ENCODE data around the gene CNDP1.
"Not testable (repeated sequence)": the region's sequence is repeated elsewhere in the genome, so short reads cannot be mapped to it uniquely, and the experiment has no call there.

Gene CNDP1

DNA sequence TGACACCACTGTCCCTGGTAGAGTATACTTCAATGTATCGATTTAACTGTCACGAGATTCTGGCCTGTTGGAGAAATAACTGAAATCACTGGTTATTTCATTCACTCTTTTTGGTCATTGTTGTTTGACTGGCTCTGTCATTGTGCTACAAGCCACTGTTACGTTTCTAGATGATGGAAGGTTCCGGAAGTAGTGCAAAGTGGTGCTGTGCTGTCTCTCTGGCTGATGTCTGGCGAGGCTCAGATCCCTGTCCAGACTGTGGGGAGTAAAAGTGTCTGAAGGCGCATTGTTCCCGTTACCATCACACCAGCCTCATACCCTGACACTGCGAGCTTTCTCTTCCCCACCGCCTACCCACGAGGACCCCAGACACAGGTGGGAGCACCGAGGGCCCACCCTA lies 11.7 kb downstream of the CNDP1 start:
- H3K27ac Mint-ChIP-seq: no peak overlapping the region
- H3K27me3 Mint-ChIP-seq: no peaks in the 10 kb centered on the region
- H3K4me3 Mint-ChIP-seq: no peak overlapping the region

DNA sequence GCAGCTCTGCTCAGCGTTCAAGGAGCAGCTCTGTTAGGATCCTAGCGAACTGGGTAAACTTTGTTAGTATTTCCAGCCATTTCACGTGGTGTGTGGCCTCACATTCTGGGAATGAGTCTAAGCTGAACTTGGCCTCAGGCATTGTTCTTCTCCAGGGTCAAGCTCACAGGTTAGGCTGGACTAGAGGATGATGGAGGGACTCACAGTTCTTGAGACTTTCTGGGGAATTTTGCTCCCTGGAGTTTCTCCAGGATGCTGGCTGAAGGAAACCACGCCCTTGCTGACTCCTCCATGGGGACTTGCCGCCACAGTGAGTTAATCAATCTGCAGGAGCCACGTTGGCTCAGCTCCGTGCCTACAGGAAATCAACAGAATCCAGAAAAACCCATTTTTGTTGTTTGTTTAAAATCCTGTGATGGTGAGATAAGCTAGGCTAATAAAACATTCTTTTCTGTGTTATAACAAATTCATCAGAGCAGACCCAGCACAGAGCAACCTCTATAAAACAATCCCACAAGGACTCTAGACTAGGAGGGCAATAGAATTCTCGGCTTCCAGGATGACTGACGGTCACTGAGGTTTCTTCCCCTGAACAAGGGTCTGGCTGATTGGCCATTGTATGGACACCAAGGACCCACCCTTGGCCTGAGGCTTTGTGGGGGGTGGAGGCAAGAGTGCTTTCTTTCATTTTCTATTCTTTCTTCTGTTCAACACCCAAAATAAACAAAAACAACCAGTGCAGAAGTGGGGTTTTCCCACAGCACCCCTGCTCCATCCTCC lies 12.6 kb downstream of the CNDP1 start:
- Mint-ChIP-seq H3K4me1 (no peaks in the 10 kb centered on the region), H3K36me3 (no peaks in the 10 kb centered on the region), H3K4me3 (no peak overlapping the region), H3K27ac (no peak overlapping the region), H3K9me3 (no peaks in the 10 kb centered on the region), H3K27me3 (no peaks in the 10 kb centered on the region)

More for the DNA sequence above, 11.7 kb downstream of the CNDP1 start:
- H3K9me3 Mint-ChIP-seq: no peaks in the 10 kb centered on the region
- H3K36me3 Mint-ChIP-seq: no peaks in the 10 kb centered on the region
- no peaks in the 10 kb centered on the region for H3K4me1 Mint-ChIP-seq

DNA sequence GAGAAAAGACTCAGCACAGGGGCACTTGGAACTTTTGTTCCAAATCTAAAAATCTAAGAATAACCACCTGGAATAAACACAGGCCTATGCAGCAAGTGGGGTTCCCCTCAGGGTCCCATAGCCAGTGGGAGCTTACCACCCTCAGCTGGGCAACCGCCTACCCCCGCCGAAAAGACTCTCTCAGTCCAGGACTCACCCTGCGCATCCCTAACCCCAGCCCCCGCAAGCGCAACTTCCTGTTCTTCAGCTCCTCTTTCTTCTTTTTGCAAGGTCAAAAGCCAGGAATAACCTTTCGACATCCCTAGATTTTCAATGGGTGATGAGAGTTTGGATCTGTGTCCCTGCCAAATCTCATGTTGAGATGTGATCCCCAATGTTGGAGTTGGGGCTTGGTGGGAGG lies 13.6 kb downstream of the CNDP1 start:
- no peaks in the 10 kb centered on the region for H3K9me3 Mint-ChIP-seq
- H3K4me3 Mint-ChIP-seq: no peak overlapping the region
- H3K4me1 Mint-ChIP-seq: no peaks in the 10 kb centered on the region
- H3K36me3 Mint-ChIP-seq: no peaks in the 10 kb centered on the region
- H3K27ac Mint-ChIP-seq: no peak overlapping the region
- H3K27me3 Mint-ChIP-seq: no peaks in the 10 kb centered on the region

DNA sequence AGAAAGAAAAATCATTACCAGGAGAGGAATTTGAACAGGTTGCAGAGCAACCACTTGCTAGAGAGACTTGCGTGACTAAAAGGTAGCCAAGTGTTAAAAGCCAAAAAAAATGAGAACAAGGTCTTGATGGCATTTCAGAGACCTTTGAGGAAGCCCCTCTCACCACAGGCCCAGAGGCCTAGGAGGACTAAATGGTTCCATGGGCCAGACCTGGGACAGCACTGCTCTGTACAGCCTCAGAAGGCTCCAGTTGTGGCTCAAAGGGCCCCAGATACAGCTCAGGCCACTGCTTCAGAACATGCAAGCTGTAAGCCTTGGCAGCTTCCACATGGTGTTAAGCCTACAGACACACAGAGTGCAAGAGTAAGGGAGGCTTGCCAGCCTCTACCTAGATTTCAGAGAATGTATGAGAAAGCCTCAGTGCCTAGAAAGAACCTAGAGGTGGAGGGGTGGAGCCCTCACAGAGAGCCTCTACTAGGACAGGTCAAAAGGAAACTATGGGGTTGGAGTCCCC lies 15.3 kb downstream of the CNDP1 start:
- Mint-ChIP-seq H3K27ac (no peak overlapping the region), H3K4me3 (no peak overlapping the region), H3K36me3 (no peaks in the 10 kb centered on the region), H3K27me3 (peaks cover 2% of the 10 kb centered on the region), H3K4me1 (no peaks in the 10 kb centered on the region), H3K9me3 (no peaks in the 10 kb centered on the region)

DNA sequence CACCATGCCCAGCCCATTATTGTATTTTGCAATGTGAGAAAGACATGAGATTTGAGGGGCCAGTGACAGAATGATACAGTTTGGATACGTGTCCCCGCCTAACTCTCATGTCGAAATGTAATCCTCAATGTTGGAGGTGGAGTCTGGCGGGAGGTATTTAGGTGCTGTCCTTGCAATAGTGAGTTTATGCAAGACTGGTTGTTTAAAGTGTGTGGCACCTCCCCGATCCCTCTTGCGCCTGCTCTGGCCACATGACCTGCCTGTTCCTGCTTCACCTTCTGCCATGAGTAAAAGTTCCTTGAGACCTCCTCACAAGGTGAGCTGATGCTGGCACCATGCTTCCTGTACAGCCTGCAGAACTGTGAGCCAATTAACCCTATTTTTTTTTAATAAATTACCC lies 16.6 kb downstream of the CNDP1 start:
- H3K4me1 Mint-ChIP-seq: no peaks in the 10 kb centered on the region
- H3K27me3 Mint-ChIP-seq: peaks cover 2% of the 10 kb centered on the region
- no peak overlapping the region for H3K4me3 Mint-ChIP-seq
- H3K27ac Mint-ChIP-seq: no peak overlapping the region
- no peaks in the 10 kb centered on the region for H3K9me3 Mint-ChIP-seq
- H3K36me3 Mint-ChIP-seq: no peaks in the 10 kb centered on the region

DNA sequence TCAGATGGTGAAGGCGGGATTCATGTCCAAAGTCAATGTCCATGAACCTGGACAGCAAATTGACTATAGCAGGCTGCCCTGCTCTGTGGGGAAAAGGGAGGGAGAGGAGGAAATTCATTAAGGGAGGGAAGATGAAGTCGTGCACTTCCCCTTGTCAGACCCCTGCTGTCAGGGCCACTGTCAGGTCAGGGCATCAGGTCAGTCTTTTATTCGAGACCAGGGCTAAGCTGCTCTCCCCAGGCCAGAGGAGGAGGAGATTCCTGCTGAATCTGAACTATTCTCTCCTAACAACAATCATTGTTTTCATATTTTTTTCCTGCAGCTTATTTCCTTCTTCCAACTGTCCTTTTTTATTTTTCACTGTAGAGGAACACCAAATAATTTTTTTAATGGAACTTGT lies 17.2 kb downstream of the CNDP1 start:
- no peak overlapping the region for H3K27ac Mint-ChIP-seq
- no peaks in the 10 kb centered on the region for H3K9me3 Mint-ChIP-seq
- H3K4me3 Mint-ChIP-seq: no peak overlapping the region
- H3K36me3 Mint-ChIP-seq: no peaks in the 10 kb centered on the region
- peaks cover 5% of the 10 kb centered on the region for H3K27me3 Mint-ChIP-seq
- no peaks in the 10 kb centered on the region for H3K4me1 Mint-ChIP-seq

DNA sequence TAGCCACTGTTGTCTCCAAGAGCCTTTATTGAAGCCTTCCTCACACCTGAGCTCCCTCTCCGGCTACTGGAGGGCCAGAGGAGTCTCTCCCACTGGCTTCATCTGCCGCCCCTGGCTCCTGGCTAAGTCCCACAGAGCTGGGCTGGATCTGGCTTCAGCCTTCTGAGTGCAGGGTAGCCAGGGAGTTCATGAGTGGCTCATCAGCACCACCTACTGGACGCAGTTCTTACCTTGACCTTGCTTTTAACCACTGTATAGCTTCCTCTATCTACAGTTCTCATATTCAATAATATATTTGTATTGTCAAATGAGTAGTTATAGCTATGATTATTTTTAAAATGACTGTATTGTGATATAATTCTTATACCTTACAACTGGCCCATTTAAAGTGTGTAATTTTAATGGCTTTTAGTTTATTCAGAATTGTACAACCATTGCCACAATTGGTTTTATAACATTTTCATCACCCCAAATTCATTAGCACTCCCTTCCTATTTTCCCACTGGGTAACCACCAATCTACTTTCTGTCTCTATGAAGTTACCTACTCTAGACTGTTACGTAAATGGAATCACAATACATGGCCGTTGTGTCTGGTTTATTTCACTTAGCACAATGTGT lies 17.7 kb downstream of the CNDP1 start:
- no peaks in the 10 kb centered on the region for H3K4me1 Mint-ChIP-seq
- H3K9me3 Mint-ChIP-seq: no peaks in the 10 kb centered on the region
- no peak overlapping the region for H3K27ac Mint-ChIP-seq
- H3K4me3 Mint-ChIP-seq: no peak overlapping the region
- H3K27me3 Mint-ChIP-seq: peaks cover 6% of the 10 kb centered on the region
- no peaks in the 10 kb centered on the region for H3K36me3 Mint-ChIP-seq

DNA sequence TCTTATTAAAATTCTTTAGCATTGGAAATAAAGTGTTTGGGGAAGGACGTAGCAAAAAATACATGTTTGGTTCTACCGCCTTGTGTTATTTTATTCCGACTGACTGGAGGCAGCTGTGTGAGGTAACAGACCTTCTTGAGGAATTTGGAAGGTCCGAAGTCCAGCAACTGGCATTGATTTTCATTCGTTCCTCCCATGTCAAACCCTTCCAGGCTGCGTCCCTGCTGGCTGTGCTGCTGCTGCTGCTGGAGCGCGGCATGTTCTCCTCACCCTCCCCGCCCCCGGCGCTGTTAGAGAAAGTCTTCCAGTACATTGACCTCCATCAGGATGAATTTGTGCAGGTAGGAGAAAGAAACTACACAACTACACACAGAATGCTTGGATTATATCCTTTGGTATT lies 21.8 kb downstream of the CNDP1 start:
- Mint-ChIP-seq H3K9me3 (no peaks in the 10 kb centered on the region), H3K4me3 (no peak overlapping the region), H3K36me3 (no peaks in the 10 kb centered on the region), H3K4me1 (no peaks in the 10 kb centered on the region), H3K27me3 (peaks cover 6% of the 10 kb centered on the region), H3K27ac (no peak overlapping the region)

DNA sequence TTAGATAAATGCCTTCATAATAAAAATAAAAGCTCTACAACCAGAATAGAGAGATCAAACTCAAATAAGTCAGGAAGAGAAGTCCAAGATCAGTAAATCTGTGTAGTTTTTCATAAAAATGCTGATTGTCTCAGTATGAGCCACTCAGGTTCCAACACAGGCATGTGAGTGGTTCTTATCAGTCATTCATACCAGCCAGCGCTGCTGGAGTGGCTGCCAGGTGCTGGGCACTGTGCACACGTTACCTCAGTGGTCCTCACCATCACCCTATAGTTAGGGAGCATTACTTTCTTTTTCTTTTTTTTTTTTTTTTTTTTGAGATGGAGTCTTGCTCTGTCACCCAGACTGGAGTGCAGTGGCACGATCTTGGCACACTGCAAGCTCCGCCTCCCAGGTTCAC lies 23.8 kb downstream of the CNDP1 start:
- no peak overlapping the region for H3K4me3 Mint-ChIP-seq
- H3K36me3 Mint-ChIP-seq: no peaks in the 10 kb centered on the region
- peaks cover 6% of the 10 kb centered on the region for H3K27me3 Mint-ChIP-seq
- no peaks in the 10 kb centered on the region for H3K9me3 Mint-ChIP-seq
- H3K4me1 Mint-ChIP-seq: no peaks in the 10 kb centered on the region
- H3K27ac Mint-ChIP-seq: no peak overlapping the region

DNA sequence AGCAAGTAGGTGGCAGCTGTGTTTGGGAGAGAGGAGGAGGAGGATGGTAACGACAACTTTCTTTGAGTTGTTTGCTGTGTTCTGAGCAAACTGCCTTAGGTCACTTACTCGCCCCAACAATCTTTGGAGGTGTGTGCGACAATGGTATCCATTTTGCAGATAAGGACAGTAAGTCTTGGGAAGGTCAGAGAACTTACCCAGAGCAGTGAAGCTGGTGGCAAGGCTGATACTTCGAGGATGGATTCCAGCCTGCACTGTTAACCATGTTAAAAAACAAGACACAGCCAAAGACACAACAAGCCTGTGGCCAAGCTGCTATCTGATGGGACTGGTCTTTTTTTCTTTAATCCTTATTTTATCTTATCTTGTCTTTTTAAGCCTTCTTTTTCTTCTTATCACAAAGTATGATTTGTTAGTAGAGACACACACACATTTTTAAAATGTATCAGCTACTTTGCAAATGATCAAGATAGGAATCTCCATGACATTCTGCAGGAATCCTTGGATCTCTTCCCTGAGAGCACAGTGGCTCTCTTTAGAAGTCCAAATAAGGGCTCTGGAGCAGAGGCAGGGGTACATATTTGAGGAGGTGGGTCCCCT lies 27.9 kb downstream of the CNDP1 start:
- H3K27ac Mint-ChIP-seq: no peak overlapping the region
- H3K4me3 Mint-ChIP-seq: no peak overlapping the region
- peaks cover 2% of the 10 kb centered on the region for H3K36me3 Mint-ChIP-seq
- H3K27me3 Mint-ChIP-seq: no peaks in the 10 kb centered on the region
- H3K4me1 Mint-ChIP-seq: no peaks in the 10 kb centered on the region
- H3K9me3 Mint-ChIP-seq: peaks cover 4% of the 10 kb centered on the region

DNA sequence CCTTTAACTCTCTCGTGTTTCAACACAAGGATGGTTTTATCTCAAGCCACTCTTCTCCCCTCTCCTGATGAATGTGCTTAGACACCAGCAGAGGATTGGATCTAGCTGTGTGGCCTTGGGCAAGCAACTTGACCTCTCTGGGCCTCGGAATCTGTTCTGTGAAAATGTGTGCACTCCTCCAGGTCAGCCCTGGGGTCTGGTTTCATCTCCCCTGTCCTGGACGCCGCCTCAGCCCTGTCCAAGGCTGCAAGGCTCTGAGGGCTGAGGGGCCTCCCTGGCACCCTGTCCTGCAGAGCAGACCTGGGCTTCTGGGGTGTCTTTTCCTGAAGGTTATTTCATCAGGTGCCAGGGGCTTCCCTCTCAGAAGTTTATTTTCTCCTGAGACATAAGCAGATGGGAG lies 28.5 kb downstream of the CNDP1 start:
- no peaks in the 10 kb centered on the region for H3K4me1 Mint-ChIP-seq

DNA sequence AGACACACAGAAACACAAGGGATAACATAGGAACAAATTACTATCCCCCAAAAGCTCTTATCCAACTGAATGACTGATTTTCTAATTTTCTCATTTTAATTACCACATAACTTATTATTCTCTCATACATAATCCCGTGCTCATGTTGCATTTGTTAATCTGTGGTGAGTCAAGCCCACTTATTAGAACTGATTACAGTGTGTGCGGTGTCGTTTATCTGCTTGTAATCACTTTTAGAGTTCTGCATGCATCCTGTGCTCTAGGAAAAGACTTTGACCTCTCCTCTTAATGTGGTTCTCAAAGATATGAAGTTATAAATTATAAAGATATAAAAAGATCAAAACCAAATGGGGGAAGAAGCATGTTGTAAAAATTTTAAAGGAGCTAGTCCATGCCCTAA lies 29.7 kb downstream of the CNDP1 start:
- Mint-ChIP-seq H3K9me3 (peaks cover 4% of the 10 kb centered on the region), H3K27ac (no peak overlapping the region), H3K36me3 (peaks cover 2% of the 10 kb centered on the region), H3K27me3 (peaks cover 10% of the 10 kb centered on the region), H3K4me3 (no peak overlapping the region), H3K4me1 (no peaks in the 10 kb centered on the region)

More for the DNA sequence above, 28.5 kb downstream of the CNDP1 start:
- Mint-ChIP-seq H3K36me3 (peaks cover 2% of the 10 kb centered on the region), H3K9me3 (peaks cover 4% of the 10 kb centered on the region), H3K4me3 (no peak overlapping the region), H3K27ac (no peak overlapping the region), H3K27me3 (no peaks in the 10 kb centered on the region)

DNA sequence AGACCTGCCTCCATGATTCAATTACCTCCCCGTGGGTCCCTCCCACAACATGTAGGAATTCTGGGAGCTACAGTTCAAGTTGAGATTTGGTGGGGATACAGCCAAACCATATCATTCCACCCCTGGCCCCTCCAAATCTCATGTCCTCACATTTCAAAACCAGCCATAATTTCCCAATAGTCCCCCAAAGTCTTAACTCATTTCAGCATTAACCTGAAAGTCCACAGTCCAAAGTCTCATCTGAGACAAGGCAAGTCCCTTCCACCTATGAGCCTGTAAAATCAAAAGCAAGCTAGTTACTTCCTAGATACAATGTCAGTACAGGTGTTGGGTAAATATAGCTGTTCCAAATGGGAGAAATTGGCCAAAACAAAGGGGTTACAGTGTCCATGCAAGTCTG lies 30.9 kb downstream of the CNDP1 start:
- not testable (repeated sequence) for H3K9me3 Mint-ChIP-seq

DNA sequence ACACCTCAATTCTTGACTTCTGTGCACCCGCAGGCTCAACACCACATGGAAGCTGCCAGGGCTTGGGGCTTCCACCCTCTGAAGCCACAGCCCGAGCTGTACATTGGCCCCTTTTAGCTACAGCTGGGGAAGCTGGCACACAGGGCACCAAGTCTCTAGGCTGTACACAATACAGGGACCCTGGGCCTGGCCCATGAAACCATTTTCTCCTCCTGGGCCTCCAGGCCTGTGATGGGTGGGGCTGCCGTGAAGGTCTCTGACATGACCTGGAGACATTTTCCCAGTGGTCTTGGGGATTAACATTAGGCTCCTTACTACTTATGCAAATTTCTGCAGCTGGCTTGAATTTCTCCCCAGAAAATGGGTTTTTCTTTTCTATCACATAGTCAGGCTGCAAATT lies 31.7 kb downstream of the CNDP1 start:
- H3K4me3 Mint-ChIP-seq, H3K36me3 Mint-ChIP-seq, H3K4me1 Mint-ChIP-seq, H3K27ac Mint-ChIP-seq, H3K9me3 Mint-ChIP-seq: not testable (repeated sequence)
- H3K27me3 Mint-ChIP-seq: peaks cover 13% of the 10 kb centered on the region

More for the DNA sequence above, 30.9 kb downstream of the CNDP1 start:
- not testable (repeated sequence) for H3K4me1 Mint-ChIP-seq, H3K36me3 Mint-ChIP-seq, H3K4me3 Mint-ChIP-seq, H3K27ac Mint-ChIP-seq
- H3K27me3 Mint-ChIP-seq: peaks cover 13% of the 10 kb centered on the region

DNA sequence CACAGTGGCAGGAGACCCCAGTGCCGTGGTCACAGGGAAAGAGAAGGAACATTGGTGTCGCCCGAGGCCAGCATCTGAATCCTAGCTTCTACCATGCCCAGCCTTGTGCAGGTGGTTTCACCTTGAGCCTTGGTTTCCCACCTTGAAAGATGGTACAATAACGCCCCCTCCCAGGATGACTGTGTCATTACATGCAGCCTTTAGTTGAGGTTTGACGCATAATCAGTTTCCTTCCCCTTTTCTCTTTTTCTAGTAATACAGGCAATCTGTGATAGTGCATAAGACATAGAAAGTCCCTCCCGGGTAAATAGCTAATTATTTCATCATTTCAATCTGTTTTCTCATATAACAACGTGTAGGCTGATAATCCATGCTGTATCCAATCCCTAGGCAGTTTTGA lies 33.5 kb downstream of the CNDP1 start:
- no peaks in the 10 kb centered on the region for H3K4me1 Mint-ChIP-seq
- H3K27me3 Mint-ChIP-seq: peaks cover 13% of the 10 kb centered on the region
- peaks cover 2% of the 10 kb centered on the region for H3K36me3 Mint-ChIP-seq
- peaks cover 4% of the 10 kb centered on the region for H3K9me3 Mint-ChIP-seq
- H3K27ac Mint-ChIP-seq: no peak overlapping the region
- H3K4me3 Mint-ChIP-seq: no peak overlapping the region

DNA sequence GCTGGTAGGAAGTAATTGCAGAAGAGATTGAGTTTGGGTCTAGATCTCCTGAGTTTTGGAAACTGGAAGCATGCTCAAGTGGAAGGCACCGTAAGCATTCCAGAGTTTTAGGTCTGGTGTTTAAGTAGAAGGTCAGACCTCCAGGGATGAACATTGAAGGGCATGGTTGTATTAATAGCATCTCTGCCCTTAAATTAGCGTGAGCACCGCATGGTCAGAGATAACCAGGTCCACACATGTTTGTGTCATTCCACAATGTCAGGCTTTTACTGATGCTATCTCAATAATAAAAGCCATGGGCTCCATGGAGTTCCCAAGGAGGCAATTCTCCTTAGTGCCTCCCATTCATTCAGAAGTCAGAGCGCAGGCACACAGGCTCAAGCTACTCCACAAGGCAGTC lies 35.1 kb downstream of the CNDP1 start:
- Mint-ChIP-seq H3K4me3 (no peak overlapping the region), H3K9me3 (peaks cover 4% of the 10 kb centered on the region), H3K27me3 (peaks cover 15% of the 10 kb centered on the region), H3K27ac (no peak overlapping the region), H3K36me3 (peaks cover 2% of the 10 kb centered on the region), H3K4me1 (no peaks in the 10 kb centered on the region)

Measured in activated naive CD4-positive, alpha-beta T cell treated with anti-CD3 and anti-CD28 coated beads, Interleukin-2, amount 50 U/mL, for 24 hours (primary cell).